Activated T-cell treated with anti-CD3 and anti-CD28 coated beads, Interleukin-2, amount 50 U/mL, for 72 hours (primary cell): ENCODE measurements around the gene CYP19A1. TPM values are rescaled to one million over a fixed set of nuclear protein-coding genes. Genes with fewer than 3 reads are reported as not detected.
"Not testable (repeated sequence)": the region's sequence is repeated elsewhere in the genome, so short reads cannot be mapped to it uniquely, and the experiment has no call there.

ENCODE experiments used
- ATAC-seq, 2 donors: fragments of 150-1000 bp; cut with Tn5 transposase; replicated peaks in 1 of 2; 2 replicates each; pipeline ENCODE4 v1.10.0; 2021; ENCODE audit warnings: moderate library complexity in 2 of 2, mild to moderate bottlenecking in 1 of 2
- DNase-seq, 2 donors: peaks; one replicate each; pipeline ENCODE4 v3.0.0; 2021 to 2022; ENCODE audit warnings: mixed read lengths in 1 of 2
- H3K27ac Mint-ChIP-seq: one replicate; pipeline ENCODE4 v1.8.0; 2022; ENCODE audit warnings: mild to moderate bottlenecking, moderate library complexity, mixed read lengths
- H3K27me3 Mint-ChIP-seq: one replicate; pipeline ENCODE4 v1.8.0; 2022; ENCODE audit warnings: low read depth, mixed read lengths
- H3K36me3 Mint-ChIP-seq, 2 donors: one replicate each; pipeline ENCODE4 v1.8.0; 2022; ENCODE audit warnings: mixed read lengths in 2 of 2, mild to moderate bottlenecking in 1 of 2; ENCODE audit not compliant: insufficient read depth in 2 of 2
- H3K4me1 Mint-ChIP-seq: one replicate; pipeline ENCODE4 v1.8.0; 2022; ENCODE audit warnings: low read depth, mixed read lengths
- H3K4me3 Mint-ChIP-seq, 2 donors: one replicate each; pipeline ENCODE4 v1.8.0; 2022; ENCODE audit warnings: mild to moderate bottlenecking in 2 of 2, mixed read lengths in 2 of 2, moderate library complexity in 2 of 2
- H3K9me3 Mint-ChIP-seq, 2 donors: one replicate each; pipeline ENCODE4 v1.8.0; 2022; ENCODE audit warnings: mixed read lengths in 2 of 2
- total RNA-seq, 2 donors: library from RNA; stranded (reverse); gene quantifications; one replicate each; pipeline ENCODE4 v1.2.3, GENCODE V29; 2022

The CYP19A1 gene
- total RNA-seq, 2 donors from 2014 or later = not detected

GRCh38 chr15:51288143-51289065 lies 50.0 kb downstream of the CYP19A1 start:
- Mint-ChIP-seq H3K27me3 (peaks cover 6% of the 10 kb centered on the region), H3K9me3 (peaks cover 0 to 2% of the 10 kb centered on the region in 2 donors), H3K4me1 (no peaks in the 10 kb centered on the region), H3K36me3 (no peaks in the 10 kb centered on the region), H3K4me3 (no peak overlapping the region), H3K27ac (no peak overlapping the region)
- ATAC-seq (no peak), DNase-seq (no peak)

- no peaks in the 10 kb centered on the region for H3K36me3 Mint-ChIP-seq
- DNase-seq (no peak), ATAC-seq (no peak)
- H3K27ac Mint-ChIP-seq = no peak overlapping the region
- peaks cover 0 to 2% of the 10 kb centered on the region in 2 donors for H3K9me3 Mint-ChIP-seq
- peaks cover 6% of the 10 kb centered on the region for H3K27me3 Mint-ChIP-seq
- no peak overlapping the region for H3K4me3 Mint-ChIP-seq
- H3K4me1 Mint-ChIP-seq = peaks cover 4% of the 10 kb centered on the region
Measured at GRCh38 chr15:51286816-51287215, 51.6 kb downstream of the CYP19A1 start.

DNA sequence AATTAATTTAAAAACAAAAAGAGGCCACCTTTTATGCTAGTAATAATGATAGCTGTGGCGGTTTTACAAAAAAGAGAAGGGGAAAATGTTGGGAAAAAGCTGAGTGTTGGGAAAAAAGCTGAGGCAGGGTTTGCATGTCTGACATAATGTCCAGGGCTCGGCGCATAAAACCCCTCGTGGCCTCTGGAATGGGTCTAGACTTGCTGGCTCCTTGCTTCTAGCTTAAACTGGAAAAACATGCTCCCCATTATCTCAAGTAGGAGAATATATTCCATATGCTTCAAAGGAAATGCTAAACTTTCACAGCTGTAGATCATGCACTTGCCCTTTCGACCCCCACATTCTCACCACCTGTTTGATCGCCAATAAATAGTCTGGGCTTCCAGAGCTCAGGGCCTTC lies 53.0 kb downstream of the CYP19A1 start:
- ATAC-seq (no peak), DNase-seq (no peak)
- H3K4me1 Mint-ChIP-seq = peaks cover 4% of the 10 kb centered on the region
- peaks cover 6% of the 10 kb centered on the region for H3K27me3 Mint-ChIP-seq
- H3K36me3 Mint-ChIP-seq = no peaks in the 10 kb centered on the region
- H3K27ac Mint-ChIP-seq = no peak overlapping the region
- H3K4me3 Mint-ChIP-seq = no peak overlapping the region
- no peaks in the 10 kb centered on the region for H3K9me3 Mint-ChIP-seq

- H3K9me3 Mint-ChIP-seq = no peaks in the 10 kb centered on the region
- H3K27me3 Mint-ChIP-seq = peaks cover 6% of the 10 kb centered on the region
- no peak overlapping the region for H3K27ac Mint-ChIP-seq
- H3K36me3 Mint-ChIP-seq = no peaks in the 10 kb centered on the region
- H3K4me1 Mint-ChIP-seq = peaks cover 4% of the 10 kb centered on the region
- ATAC-seq (no peak), DNase-seq (no peak)
- no peak overlapping the region for H3K4me3 Mint-ChIP-seq
Measured at GRCh38 chr15:51284871-51285270, 53.5 kb downstream of the CYP19A1 start.

- Mint-ChIP-seq H3K27me3 (peaks cover 15% of the 10 kb centered on the region), H3K9me3 (no peaks in the 10 kb centered on the region), H3K36me3 (no peaks in the 10 kb centered on the region), H3K27ac (no peak overlapping the region), H3K4me1 (peaks cover 4% of the 10 kb centered on the region), H3K4me3 (peak overlapping the region in 1 of 2 donors; percentile 19)
- ATAC-seq (no peak), DNase-seq (no peak)
Measured at GRCh38 chr15:51283026-51283425, 55.4 kb downstream of the CYP19A1 start.

- H3K27me3 Mint-ChIP-seq = peaks cover 15% of the 10 kb centered on the region
- not testable (repeated sequence) for ATAC-seq, H3K36me3 Mint-ChIP-seq
Measured at GRCh38 chr15:51282241-51282640, 56.2 kb downstream of the CYP19A1 start.

DNA sequence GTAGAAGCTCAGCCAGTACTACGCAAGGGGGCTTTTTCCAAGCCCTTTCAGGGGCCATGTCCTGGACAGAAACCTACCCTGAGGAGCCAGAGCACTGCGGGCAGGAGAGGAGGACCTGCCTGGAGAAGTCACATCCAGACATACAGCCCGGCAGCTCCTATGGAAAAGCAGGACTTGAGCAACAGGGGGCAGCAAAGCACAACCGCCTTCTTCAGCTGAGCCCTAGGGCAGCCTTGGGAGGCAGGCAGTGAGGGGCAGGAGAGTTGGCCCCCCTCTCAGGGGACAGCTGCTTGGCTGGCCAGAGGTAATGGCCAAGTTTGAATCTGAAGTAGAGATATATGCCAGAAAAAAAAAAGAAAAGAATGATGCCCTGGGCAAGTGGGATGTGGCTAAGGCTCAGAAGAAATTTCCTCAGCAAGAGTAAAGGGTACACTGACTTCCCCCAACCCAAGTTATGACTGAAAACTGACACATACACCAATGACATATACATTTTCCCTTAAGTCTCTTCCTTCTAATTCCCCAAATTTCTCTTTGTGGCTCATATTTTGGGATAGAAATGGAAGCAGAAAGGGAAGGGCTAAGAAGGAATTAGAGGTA lies 56.9 kb downstream of the CYP19A1 start:
- DNase-seq (peak; percentile 9 to 21), ATAC-seq (peak in 1 of 2 donors; percentile 41)
- Mint-ChIP-seq H3K4me1 (peaks cover 4% of the 10 kb centered on the region), H3K27ac (no peak overlapping the region), H3K27me3 (peaks cover 15% of the 10 kb centered on the region), H3K9me3 (no peaks in the 10 kb centered on the region), H3K36me3 (no peaks in the 10 kb centered on the region), H3K4me3 (no peak overlapping the region)

More at GRCh38 chr15:51282241-51282640, 56.2 kb downstream of the CYP19A1 start:
- H3K27ac Mint-ChIP-seq, DNase-seq, H3K4me1 Mint-ChIP-seq, H3K9me3 Mint-ChIP-seq: not testable (repeated sequence)
- H3K4me3 Mint-ChIP-seq = peak overlapping the region in 1 of 2 donors; percentile 19

- Mint-ChIP-seq H3K4me3 (no peak overlapping the region), H3K9me3 (no peaks in the 10 kb centered on the region), H3K27me3 (peaks cover 15% of the 10 kb centered on the region), H3K4me1 (peaks cover 4% of the 10 kb centered on the region), H3K27ac (no peak overlapping the region), H3K36me3 (no peaks in the 10 kb centered on the region)
- DNase-seq (no peak), ATAC-seq (no peak)
Measured at GRCh38 chr15:51280838-51281237, 57.6 kb downstream of the CYP19A1 start.

- Mint-ChIP-seq H3K4me1 (peaks cover 4% of the 10 kb centered on the region), H3K36me3 (no peaks in the 10 kb centered on the region), H3K27me3 (peaks cover 20% of the 10 kb centered on the region), H3K27ac (no peak overlapping the region), H3K9me3 (no peaks in the 10 kb centered on the region), H3K4me3 (no peak overlapping the region)
- DNase-seq (no peak), ATAC-seq (no peak)
Measured at GRCh38 chr15:51279391-51279790, 59.0 kb downstream of the CYP19A1 start.

GRCh38 chr15:51277101-51277500 lies 61.3 kb downstream of the CYP19A1 start:
- Mint-ChIP-seq H3K36me3 (no peaks in the 10 kb centered on the region), H3K4me1 (no peaks in the 10 kb centered on the region), H3K4me3 (no peak overlapping the region), H3K27ac (no peak overlapping the region), H3K27me3 (peaks cover 26% of the 10 kb centered on the region), H3K9me3 (no peaks in the 10 kb centered on the region)
- DNase-seq (no peak), ATAC-seq (no peak)

- Mint-ChIP-seq H3K9me3 (no peaks in the 10 kb centered on the region), H3K4me3 (no peak overlapping the region), H3K27me3 (peaks cover 27% of the 10 kb centered on the region), H3K36me3 (no peaks in the 10 kb centered on the region), H3K27ac (no peak overlapping the region), H3K4me1 (no peaks in the 10 kb centered on the region)
- ATAC-seq (peak; percentile 57 to 66), DNase-seq (peak; percentile 2 to 12)
Measured at GRCh38 chr15:51274956-51275355, 63.4 kb downstream of the CYP19A1 start.

DNA sequence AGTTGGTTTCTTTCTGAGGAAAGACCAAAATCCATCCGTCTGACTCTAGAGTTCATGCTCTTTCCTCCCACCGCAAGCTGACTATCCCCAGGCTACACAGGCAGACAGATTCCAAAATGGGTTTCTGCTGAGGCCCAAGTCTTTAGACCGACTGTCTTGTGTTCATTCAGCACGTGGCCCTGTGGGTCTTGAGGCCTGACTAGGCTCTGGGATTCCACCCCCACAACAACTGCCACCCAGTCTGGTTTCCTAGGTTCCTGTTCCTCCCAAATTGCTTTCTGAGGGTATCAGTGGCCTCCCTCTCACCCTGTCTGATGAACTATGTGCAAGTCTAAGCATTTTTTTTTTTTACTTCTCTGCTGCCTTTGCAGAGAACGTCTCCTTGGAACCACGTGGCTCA lies 67.7 kb downstream of the CYP19A1 start:
- Mint-ChIP-seq H3K27me3 (peaks cover 43% of the 10 kb centered on the region), H3K36me3 (no peaks in the 10 kb centered on the region), H3K4me3 (no peak overlapping the region), H3K9me3 (no peaks in the 10 kb centered on the region), H3K4me1 (peaks cover 5% of the 10 kb centered on the region), H3K27ac (no peak overlapping the region)
- ATAC-seq = no peak
- no peak for DNase-seq

DNA sequence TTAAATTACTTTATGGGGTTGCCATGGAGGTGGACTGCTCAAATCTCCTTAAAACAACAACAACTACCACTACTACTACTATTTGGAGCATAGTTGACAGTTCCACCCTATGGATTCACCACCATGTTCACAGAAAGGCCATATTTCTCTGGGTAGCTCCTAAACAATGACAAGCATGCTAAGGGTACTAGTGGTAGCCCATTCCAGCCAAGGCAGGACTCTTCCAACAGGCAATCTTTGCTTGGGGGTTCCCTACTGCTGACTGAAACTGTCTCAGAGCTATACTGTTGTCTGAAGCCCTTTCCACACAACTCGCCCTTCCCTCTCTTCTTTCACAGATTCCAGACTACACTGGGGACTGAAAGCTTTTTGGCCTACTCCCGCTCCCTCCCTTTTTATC lies 68.9 kb downstream of the CYP19A1 start:
- no peak for ATAC-seq
- Mint-ChIP-seq H3K36me3 (no peaks in the 10 kb centered on the region), H3K4me3 (no peak overlapping the region), H3K9me3 (no peaks in the 10 kb centered on the region), H3K27ac (no peak overlapping the region), H3K4me1 (peaks cover 5% of the 10 kb centered on the region), H3K27me3 (peaks cover 39% of the 10 kb centered on the region)
- DNase-seq = no peak
